Endodermal cell (in vitro differentiated cells): Measurements from ENCODE around the gene COL20A1. TPM values are rescaled to one million over a fixed set of nuclear protein-coding genes. Genes with fewer than 3 reads are reported as not detected.
A peak's percentile ranks its signal among the peaks of the same experiment; 100 is the strongest.

Source experiments
- DNase-seq: peaks from one replicate; pipeline ENCODE4 v3.0.0-alpha.2; 2017
- H3K27ac ChIP-seq: 2 replicates; pipeline ENCODE4 v1.5.1; 2013; ENCODE audit warnings: mild to moderate bottlenecking, low read depth, low read length, moderate library complexity
- H3K27me3 ChIP-seq: 2 replicates; pipeline ENCODE4 v1.6.1; 2013; ENCODE audit warnings: mild to moderate bottlenecking, low read length, moderate library complexity; ENCODE audit not compliant: insufficient read depth, control insufficient read depth, poor library complexity, severe bottlenecking
- H3K36me3 ChIP-seq: 2 replicates; pipeline ENCODE4 v1.7.0; 2013; ENCODE audit warnings: mild to moderate bottlenecking, low read length, moderate library complexity; ENCODE audit not compliant: control insufficient read depth, insufficient read depth
- H3K4me1 ChIP-seq: one replicate; pipeline ENCODE4 v1.7.0; 2013; ENCODE audit warnings: low read length; ENCODE audit not compliant: control insufficient read depth, insufficient read depth
- H3K4me3 ChIP-seq: 2 replicates; pipeline ENCODE4 v1.5.1; 2013; ENCODE audit warnings: mild to moderate bottlenecking, low read length, moderate library complexity
- H3K9ac ChIP-seq: 2 replicates; pipeline ENCODE4 v1.6.1; 2013; ENCODE audit warnings: mild to moderate bottlenecking, low read length, moderate library complexity; ENCODE audit not compliant: poor library complexity, severe bottlenecking; ENCODE audit errors: extremely low read depth
- H3K9me3 ChIP-seq: 2 replicates; pipeline ENCODE4 v1.6.1; 2013; ENCODE audit warnings: mild to moderate bottlenecking, low read length, moderate library complexity; ENCODE audit not compliant: control insufficient read depth
- H3K27ac Mint-ChIP-seq: 2 replicates; pipeline ENCODE4 v1.8.0; 2020; ENCODE audit warnings: mixed read lengths
- H3K27me3 Mint-ChIP-seq: 2 replicates; pipeline ENCODE4 v1.8.0; 2021; ENCODE audit warnings: mild to moderate bottlenecking, mixed read lengths; ENCODE audit not compliant: insufficient read depth
- H3K36me3 Mint-ChIP-seq: 2 replicates; pipeline ENCODE4 v1.8.0; 2020; ENCODE audit warnings: low read depth, mixed read lengths
- H3K4me1 Mint-ChIP-seq: 2 replicates; pipeline ENCODE4 v1.8.0; 2020; ENCODE audit warnings: mixed read lengths
- H3K4me3 Mint-ChIP-seq: 2 replicates; pipeline ENCODE4 v1.8.0; 2020; ENCODE audit warnings: mild to moderate bottlenecking, moderate library complexity, mixed read lengths
- H3K9me3 Mint-ChIP-seq: 2 replicates; pipeline ENCODE4 v1.8.0; 2020; ENCODE audit warnings: mild to moderate bottlenecking, mixed read lengths
- CTCF ChIP-seq: fragments of 200-600 bp; sonication (generic); conservative IDR thresholded peaks from 2 replicates; pipeline ENCODE4 v1.5.0; 2021; ENCODE audit warnings: antibody characterized with exemption, mild to moderate bottlenecking
- WGBS, 2 experiments: methylation state at CpG; one replicate each; pipeline versions ENCODE4 v1.1.5 to v1.1.7; 2013; ENCODE audit warnings: missing lambda C conversion rate in 2 of 2, mixed read lengths in 1 of 2; ENCODE audit not compliant: insufficient coverage in 1 of 2, insufficient read length in 1 of 2; 5-methylcytosine and 5-hydroxymethylcytosine counted together
- total RNA-seq, 2 donors: library from RNA; stranded (reverse); fragmentation: NEBNext Ultra II Directional in 1 of 2; extraction: Animal tissue kit (Norgen Biotek cat#: 25700) in 1 of 2; gene quantifications; 2 replicates in 1 of 2; 3 replicates in 1 of 2; pipeline ENCODE4 v1.2.1, GENCODE V29; 2021

Gene COL20A1
- total RNA-seq, 2 donors from 2014 or later, result 0.44 TPM; not detected in 1

DNA sequence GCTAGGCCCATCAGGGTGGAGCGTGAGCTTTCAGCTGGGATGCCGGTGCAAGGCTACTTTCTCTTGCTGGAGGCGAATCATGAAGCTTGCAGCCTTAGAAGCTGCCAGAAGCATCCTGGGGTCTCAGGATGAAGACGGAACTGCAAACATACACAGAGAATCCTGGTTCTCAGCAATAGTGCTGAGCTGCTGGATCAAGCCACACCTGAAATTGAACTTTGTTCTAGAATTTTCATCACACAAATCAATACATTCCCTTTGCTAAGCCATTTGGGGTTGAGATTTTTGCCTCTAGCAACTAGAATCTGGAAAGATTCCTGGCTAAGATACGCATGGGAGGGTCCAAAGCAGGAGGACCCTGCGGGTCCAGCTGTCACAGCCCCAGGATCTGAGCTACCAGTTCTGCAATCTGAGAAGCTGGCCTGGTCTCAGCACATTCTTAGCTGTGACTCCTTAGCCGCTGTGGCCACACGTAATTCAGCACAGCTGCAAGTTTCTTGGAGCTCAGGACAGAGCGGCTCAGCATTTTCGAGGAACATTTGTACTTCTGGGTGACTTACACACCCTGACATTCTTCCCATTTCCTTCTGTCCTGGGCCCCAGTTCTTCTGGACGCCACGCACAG is 27.0 kb upstream of the COL20A1 start:
- Histone ChIP-seq H3K9me3 (no peaks in the 10 kb centered on the region), H3K27me3 (no peaks in the 10 kb centered on the region), H3K27ac (no peak overlapping the region), H3K36me3 (no peaks in the 10 kb centered on the region), H3K4me1 (no peaks in the 10 kb centered on the region), H3K4me3 (no peak overlapping the region), H3K9ac (no peak overlapping the region)
- 83 to 84% methylated on average over 12 of the region's 12 CpGs for WGBS, 2 experiments
- Mint-ChIP-seq H3K27ac (no peak overlapping the region), H3K4me3 (no peak overlapping the region), H3K9me3 (no peaks in the 10 kb centered on the region), H3K36me3 (peaks cover 4% of the 10 kb centered on the region), H3K27me3 (no peaks in the 10 kb centered on the region), H3K4me1 (no peaks in the 10 kb centered on the region)
- no peak for TF ChIP-seq CTCF
- no peak for DNase-seq

- H3K9me3 Mint-ChIP-seq, result no peaks in the 10 kb centered on the region
- DNase-seq, result no peak
- no peak overlapping the region for H3K27ac Mint-ChIP-seq
- Histone ChIP-seq H3K27ac (no peak overlapping the region), H3K4me1 (no peaks in the 10 kb centered on the region), H3K4me3 (no peak overlapping the region), H3K9me3 (no peaks in the 10 kb centered on the region), H3K36me3 (no peaks in the 10 kb centered on the region), H3K27me3 (no peaks in the 10 kb centered on the region), H3K9ac (no peak overlapping the region)
- 88 to 93% methylated on average over 4 to 9 of the region's 9 CpGs for WGBS, 2 experiments
- no peaks in the 10 kb centered on the region for H3K4me1 Mint-ChIP-seq
- no peak for TF ChIP-seq CTCF
- H3K27me3 Mint-ChIP-seq, result no peaks in the 10 kb centered on the region
- H3K36me3 Mint-ChIP-seq, result peaks cover 4% of the 10 kb centered on the region
- H3K4me3 Mint-ChIP-seq, result no peak overlapping the region
Observed at GRCh38 chr20:63267691-63268090, 25.3 kb upstream of the COL20A1 start.

DNA sequence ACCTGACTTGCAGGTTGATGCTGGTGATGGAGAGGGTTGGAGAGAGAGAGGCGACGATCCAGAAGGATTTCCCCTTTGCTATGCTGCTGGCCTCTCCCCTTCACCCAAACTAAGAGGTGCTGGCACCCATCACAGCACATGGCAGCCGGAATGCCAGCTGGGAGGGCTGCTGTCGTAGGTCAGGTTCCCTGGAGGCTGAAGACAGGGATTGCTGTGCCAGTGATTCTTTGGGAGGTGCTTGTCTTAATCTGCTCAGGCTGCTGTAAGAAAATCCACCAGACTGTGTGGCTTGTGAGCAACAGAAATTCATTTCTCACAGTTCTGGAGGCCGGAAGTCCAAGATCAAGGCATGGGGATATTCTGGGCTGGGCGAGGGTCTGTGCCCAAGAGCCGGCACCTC is 24.7 kb upstream of the COL20A1 start:
- Mint-ChIP-seq H3K27me3 (no peaks in the 10 kb centered on the region), H3K27ac (peak overlapping the region; percentile 25), H3K4me3 (no peak overlapping the region), H3K9me3 (no peaks in the 10 kb centered on the region), H3K4me1 (no peaks in the 10 kb centered on the region), H3K36me3 (peaks cover 4% of the 10 kb centered on the region)
- no peaks in the 10 kb centered on the region for H3K27me3 ChIP-seq
- no peak overlapping the region for H3K9ac ChIP-seq
- 87 to 93% methylated on average over 7 of the region's 7 CpGs for WGBS, 2 experiments
- H3K27ac ChIP-seq, result no peak overlapping the region
- H3K4me1 ChIP-seq, result no peaks in the 10 kb centered on the region
- no peaks in the 10 kb centered on the region for H3K9me3 ChIP-seq
- H3K36me3 ChIP-seq, result no peaks in the 10 kb centered on the region
- no peak for DNase-seq
- H3K4me3 ChIP-seq, result no peak overlapping the region
- TF ChIP-seq CTCF, result no peak
